ENCODE data around the gene KIF19. TPM values are rescaled to one million over a fixed set of nuclear protein-coding genes. Genes with fewer than 3 reads are reported as not detected.
A peak's percentile ranks its signal among the peaks of the same experiment; 100 is the strongest.

The KIF19 gene
- total and polyA plus RNA-seq, 4 donors, result 0.42 to 2.1 (median 0.83) TPM

DNA sequence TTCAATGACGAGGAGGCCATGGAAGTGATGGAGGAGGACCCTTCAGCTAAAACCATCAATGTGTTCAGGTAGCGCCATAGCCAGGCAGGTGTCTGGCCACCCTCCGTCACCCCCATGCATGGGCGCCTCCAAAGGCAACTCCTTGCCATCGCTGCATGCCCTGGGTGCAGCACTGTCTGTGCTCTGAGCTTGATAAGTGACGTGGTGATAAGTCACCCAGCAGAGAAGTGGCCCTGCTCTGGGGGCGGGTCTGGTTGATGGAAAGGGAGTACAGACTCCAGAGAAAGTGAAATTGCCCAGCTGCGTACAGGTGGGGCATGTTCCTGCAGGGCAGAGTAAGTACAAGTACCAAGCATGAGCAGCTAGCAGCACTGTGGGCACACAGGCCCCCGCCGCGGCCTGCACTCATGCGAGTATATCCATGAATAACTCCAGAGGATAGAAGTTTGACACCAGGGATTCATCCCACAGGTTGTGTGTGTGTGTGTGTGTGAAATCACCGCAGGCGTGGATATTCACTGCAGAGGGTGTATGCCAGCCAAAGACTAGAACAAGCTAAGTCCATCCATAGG lies 38.9 kb upstream of the KIF19 start:
- H3K36me3 ChIP-seq (ENCODE audit: control insufficient read depth in 4 of 4, insufficient read depth in 3 of 4, low read depth in 1 of 4, low read length in 3 of 4), result no peaks in the 10 kb centered on the region
- no peaks in the 10 kb centered on the region for H3K27me3 ChIP-seq (ENCODE audit: control insufficient read depth in 4 of 4, insufficient read depth in 4 of 4, low read length in 3 of 4)
- TF ChIP-seq JUND (IDR thresholded peaks at IDR 0.05) (no peak), MAX (IDR thresholded peaks at IDR 0.05) (no peak), HNF4G (IDR thresholded peaks at IDR 0.05) (no peak), RXRA (IDR thresholded peaks at IDR 0.05) (no peak), TAF1 (conservative IDR thresholded peaks at IDR 0.05) (no peak), NR2F2 (IDR thresholded peaks at IDR 0.05) (no peak), HNF4A (conservative IDR thresholded peaks at IDR 0.05) (no peak), FOXA2 (IDR thresholded peaks at IDR 0.05) (no peak), YY1 (IDR thresholded peaks at IDR 0.05) (no peak), SP1 (IDR thresholded peaks at IDR 0.05) (no peak), CTCF (IDR thresholded peaks at IDR 0.05; ENCODE audit: low read depth, low read length, missing input control) (no peak), EGR1 (IDR thresholded peaks at IDR 0.05; ENCODE audit: low read depth in 2 of 2) (no peak)
- TF ChIP-seq, protein P1, sequence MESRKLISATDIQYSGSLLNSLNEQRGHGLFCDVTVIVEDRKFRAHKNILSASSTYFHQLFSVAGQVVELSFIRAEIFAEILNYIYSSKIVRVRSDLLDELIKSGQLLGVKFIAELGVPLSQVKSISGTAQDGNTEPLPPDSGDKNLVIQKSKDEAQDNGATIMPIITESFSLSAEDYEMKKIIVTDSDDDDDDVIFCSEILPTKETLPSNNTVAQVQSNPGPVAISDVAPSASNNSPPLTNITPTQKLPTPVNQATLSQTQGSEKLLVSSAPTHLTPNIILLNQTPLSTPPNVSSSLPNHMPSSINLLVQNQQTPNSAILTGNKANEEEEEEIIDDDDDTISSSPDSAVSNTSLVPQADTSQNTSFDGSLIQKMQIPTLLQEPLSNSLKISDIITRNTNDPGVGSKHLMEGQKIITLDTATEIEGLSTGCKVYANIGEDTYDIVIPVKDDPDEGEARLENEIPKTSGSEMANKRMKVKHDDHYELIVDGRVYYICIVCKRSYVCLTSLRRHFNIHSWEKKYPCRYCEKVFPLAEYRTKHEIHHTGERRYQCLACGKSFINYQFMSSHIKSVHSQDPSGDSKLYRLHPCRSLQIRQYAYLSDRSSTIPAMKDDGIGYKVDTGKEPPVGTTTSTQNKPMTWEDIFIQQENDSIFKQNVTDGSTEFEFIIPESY (IDR thresholded peaks at IDR 0.05), result no peak
- H3K9me3 ChIP-seq (ENCODE audit: control insufficient read depth in 4 of 4, low read length in 3 of 4), result no peaks in the 10 kb centered on the region
- 85% methylated on average over 14 of the region's 14 CpGs for WGBS
- no peak overlapping the region for H3K27ac ChIP-seq (ENCODE audit: low read depth in 1 of 2, low read length in 2 of 2)
- H3K4me1 ChIP-seq (ENCODE audit: control insufficient read depth in 4 of 4, insufficient read depth in 4 of 4, low read length in 3 of 4), result no peaks in the 10 kb centered on the region
- no peak overlapping the region for H3K9ac ChIP-seq (ENCODE audit: low read depth in 1 of 2, low read length in 2 of 2)
- no peak overlapping the region for H3K4me3 ChIP-seq (ENCODE audit: low read depth in 1 of 3, low read length in 3 of 3)
- DNase-seq (ENCODE audit: low spot score), result peak; percentile 70

DNA sequence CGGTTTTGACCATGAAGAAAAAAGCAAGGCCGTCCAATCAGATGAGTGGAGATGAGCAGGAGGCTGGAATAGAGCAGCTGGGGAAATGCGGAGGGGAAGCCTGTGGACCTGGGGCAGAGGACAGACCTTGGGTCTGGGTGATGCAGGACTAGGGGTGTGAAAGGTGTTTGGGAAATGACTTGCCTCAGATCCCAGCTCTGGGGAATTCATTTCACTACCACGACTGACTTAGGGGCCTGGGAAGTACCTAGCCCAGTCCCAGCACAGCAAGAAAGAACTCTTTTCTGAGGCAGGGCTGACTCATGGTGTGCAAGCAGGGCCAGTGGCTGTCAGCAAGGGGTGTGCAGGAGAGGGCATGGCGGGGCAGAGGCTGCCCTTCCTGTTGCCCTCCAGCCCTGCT lies 37.2 kb upstream of the KIF19 start:
- TF ChIP-seq FOXA2 (IDR thresholded peaks at IDR 0.05) (no peak), NR2F2 (IDR thresholded peaks at IDR 0.05) (no peak), FOXA1 (IDR thresholded peaks at IDR 0.05) (no peak), GABPA (IDR thresholded peaks at IDR 0.05 in 1 of 2, conservative IDR thresholded peaks at IDR 0.05 in 1 of 2) (no peak), TAF1 (conservative IDR thresholded peaks at IDR 0.05) (no peak), RAD21 (IDR thresholded peaks at IDR 0.05) (no peak), HNF4A (conservative IDR thresholded peaks at IDR 0.05) (no peak), YY1 (IDR thresholded peaks at IDR 0.05) (no peak), REST (IDR thresholded peaks at IDR 0.05) (no peak), EGR1 (IDR thresholded peaks at IDR 0.05; ENCODE audit: low read depth in 2 of 2) (no peak), JUND (IDR thresholded peaks at IDR 0.05) (no peak), CTCF (IDR thresholded peaks at IDR 0.05; ENCODE audit: low read depth, low read length, missing input control) (no peak), HNF4G (IDR thresholded peaks at IDR 0.05) (no peak)
- TF ChIP-seq, protein P2, sequence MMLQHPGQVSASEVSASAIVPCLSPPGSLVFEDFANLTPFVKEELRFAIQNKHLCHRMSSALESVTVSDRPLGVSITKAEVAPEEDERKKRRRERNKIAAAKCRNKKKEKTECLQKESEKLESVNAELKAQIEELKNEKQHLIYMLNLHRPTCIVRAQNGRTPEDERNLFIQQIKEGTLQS (IDR thresholded peaks at IDR 0.05), result no peak
- TF ChIP-seq, protein P1 (IDR thresholded peaks at IDR 0.05), result no peak
- Histone ChIP-seq H3K4me3 (ENCODE audit: low read depth in 1 of 3, low read length in 3 of 3) (no peak overlapping the region), H3K27ac (ENCODE audit: low read depth in 1 of 2, low read length in 2 of 2) (no peak overlapping the region), H3K9ac (ENCODE audit: low read depth in 1 of 2, low read length in 2 of 2) (no peak overlapping the region), H3K9me3 (ENCODE audit: control insufficient read depth in 4 of 4, low read length in 3 of 4) (no peaks in the 10 kb centered on the region), H3K4me1 (ENCODE audit: control insufficient read depth in 4 of 4, insufficient read depth in 4 of 4, low read length in 3 of 4) (no peaks in the 10 kb centered on the region), H3K36me3 (ENCODE audit: control insufficient read depth in 4 of 4, insufficient read depth in 3 of 4, low read depth in 1 of 4, low read length in 3 of 4) (no peaks in the 10 kb centered on the region), H3K27me3 (ENCODE audit: control insufficient read depth in 4 of 4, insufficient read depth in 4 of 4, low read length in 3 of 4) (no peaks in the 10 kb centered on the region)
- WGBS, result 63% methylated on average over 5 of the region's 5 CpGs
- no peak for DNase-seq (ENCODE audit: low spot score)

All from liver (tissue), 9 donors.